Endodermal cell (in vitro differentiated cells): ENCODE data around the gene CAPN11. TPM values are rescaled to one million over a fixed set of nuclear protein-coding genes. Genes with fewer than 3 reads are reported as not detected.
"Not testable (repeated sequence)": the region's sequence is repeated elsewhere in the genome, so short reads cannot be mapped to it uniquely, and the experiment has no call there.

Experiments used
- DNase-seq: peaks from one replicate; pipeline ENCODE4 v3.0.0-alpha.2; 2017
- H3K27ac ChIP-seq: 2 replicates; pipeline ENCODE4 v1.5.1; 2013; ENCODE audit warnings: mild to moderate bottlenecking, low read depth, low read length, moderate library complexity
- H3K27me3 ChIP-seq: 2 replicates; pipeline ENCODE4 v1.6.1; 2013; ENCODE audit warnings: mild to moderate bottlenecking, low read length, moderate library complexity; ENCODE audit not compliant: insufficient read depth, control insufficient read depth, poor library complexity, severe bottlenecking
- H3K36me3 ChIP-seq: 2 replicates; pipeline ENCODE4 v1.7.0; 2013; ENCODE audit warnings: mild to moderate bottlenecking, low read length, moderate library complexity; ENCODE audit not compliant: control insufficient read depth, insufficient read depth
- H3K4me1 ChIP-seq: one replicate; pipeline ENCODE4 v1.7.0; 2013; ENCODE audit warnings: low read length; ENCODE audit not compliant: control insufficient read depth, insufficient read depth
- H3K4me3 ChIP-seq: 2 replicates; pipeline ENCODE4 v1.5.1; 2013; ENCODE audit warnings: mild to moderate bottlenecking, low read length, moderate library complexity
- H3K9ac ChIP-seq: 2 replicates; pipeline ENCODE4 v1.6.1; 2013; ENCODE audit warnings: mild to moderate bottlenecking, low read length, moderate library complexity; ENCODE audit not compliant: poor library complexity, severe bottlenecking; ENCODE audit errors: extremely low read depth
- H3K9me3 ChIP-seq: 2 replicates; pipeline ENCODE4 v1.6.1; 2013; ENCODE audit warnings: mild to moderate bottlenecking, low read length, moderate library complexity; ENCODE audit not compliant: control insufficient read depth
- H3K27ac Mint-ChIP-seq: 2 replicates; pipeline ENCODE4 v1.8.0; 2020; ENCODE audit warnings: mixed read lengths
- H3K27me3 Mint-ChIP-seq: 2 replicates; pipeline ENCODE4 v1.8.0; 2021; ENCODE audit warnings: mild to moderate bottlenecking, mixed read lengths; ENCODE audit not compliant: insufficient read depth
- H3K36me3 Mint-ChIP-seq: 2 replicates; pipeline ENCODE4 v1.8.0; 2020; ENCODE audit warnings: low read depth, mixed read lengths
- H3K4me1 Mint-ChIP-seq: 2 replicates; pipeline ENCODE4 v1.8.0; 2020; ENCODE audit warnings: mixed read lengths
- H3K4me3 Mint-ChIP-seq: 2 replicates; pipeline ENCODE4 v1.8.0; 2020; ENCODE audit warnings: mild to moderate bottlenecking, moderate library complexity, mixed read lengths
- H3K9me3 Mint-ChIP-seq: 2 replicates; pipeline ENCODE4 v1.8.0; 2020; ENCODE audit warnings: mild to moderate bottlenecking, mixed read lengths
- CTCF ChIP-seq: fragments of 200-600 bp; sonication (generic); conservative IDR thresholded peaks from 2 replicates; pipeline ENCODE4 v1.5.0; 2021; ENCODE audit warnings: antibody characterized with exemption, mild to moderate bottlenecking
- WGBS, 2 experiments: methylation state at CpG; one replicate each; pipeline versions ENCODE4 v1.1.5 to v1.1.7; 2013; ENCODE audit warnings: missing lambda C conversion rate in 2 of 2, mixed read lengths in 1 of 2; ENCODE audit not compliant: insufficient coverage in 1 of 2, insufficient read length in 1 of 2; 5-methylcytosine and 5-hydroxymethylcytosine counted together
- total RNA-seq, 2 donors: library from RNA; stranded (reverse); fragmentation: NEBNext Ultra II Directional in 1 of 2; extraction: Animal tissue kit (Norgen Biotek cat#: 25700) in 1 of 2; gene quantifications; 2 replicates in 1 of 2; 3 replicates in 1 of 2; pipeline ENCODE4 v1.2.1, GENCODE V29; 2021

CAPN11 gene
- total RNA-seq, 2 donors from 2014 or later: 0.53 to 1.2 TPM

- no peak overlapping the region for H3K27ac Mint-ChIP-seq
Observed at GRCh38 chr6:44182911-44183390, 24.3 kb downstream of the CAPN11 start.

GRCh38 chr6:44183783-44184182 is 25.2 kb downstream of the CAPN11 start:
- no peak overlapping the region for H3K4me3 Mint-ChIP-seq
- H3K4me3 ChIP-seq: no peak overlapping the region
- WGBS, 2 experiments: 78 to 79% methylated on average over 6 to 9 of the region's 9 CpGs
- TF ChIP-seq CTCF: peak; percentile 27
- peaks cover 10% of the 10 kb centered on the region for H3K4me1 ChIP-seq
- H3K27me3 Mint-ChIP-seq: no peaks in the 10 kb centered on the region
- DNase-seq: peak; percentile 62
- H3K27me3 ChIP-seq: no peaks in the 10 kb centered on the region
- H3K4me1 Mint-ChIP-seq: peaks cover 31% of the 10 kb centered on the region
- no peak overlapping the region for H3K27ac ChIP-seq
- H3K9me3 Mint-ChIP-seq: no peaks in the 10 kb centered on the region
- no peak overlapping the region for H3K9ac ChIP-seq
- H3K9me3 ChIP-seq: no peaks in the 10 kb centered on the region
- H3K36me3 ChIP-seq: no peaks in the 10 kb centered on the region
- no peak overlapping the region for H3K27ac Mint-ChIP-seq
- no peaks in the 10 kb centered on the region for H3K36me3 Mint-ChIP-seq

More at GRCh38 chr6:44182911-44183390, 24.3 kb downstream of the CAPN11 start:
- DNase-seq: no peak
- H3K4me1 Mint-ChIP-seq: peaks cover 33% of the 10 kb centered on the region
- no peaks in the 10 kb centered on the region for H3K9me3 ChIP-seq
- peaks cover 10% of the 10 kb centered on the region for H3K4me1 ChIP-seq
- no peaks in the 10 kb centered on the region for H3K9me3 Mint-ChIP-seq
- no peak overlapping the region for H3K4me3 Mint-ChIP-seq
- no peaks in the 10 kb centered on the region for H3K36me3 Mint-ChIP-seq
- H3K27me3 ChIP-seq: no peaks in the 10 kb centered on the region
- no peak for TF ChIP-seq CTCF
- H3K4me3 ChIP-seq: no peak overlapping the region
- no peaks in the 10 kb centered on the region for H3K36me3 ChIP-seq
- WGBS, 2 experiments: 93 to 100% methylated on average over 3 to 4 of the region's 4 CpGs
- no peak overlapping the region for H3K27ac ChIP-seq
- no peak overlapping the region for H3K9ac ChIP-seq
- no peaks in the 10 kb centered on the region for H3K27me3 Mint-ChIP-seq

- H3K36me3 ChIP-seq, H3K36me3 Mint-ChIP-seq, H3K9me3 Mint-ChIP-seq, H3K4me3 ChIP-seq, H3K27me3 Mint-ChIP-seq, H3K9ac ChIP-seq, H3K27me3 ChIP-seq, H3K4me3 Mint-ChIP-seq, H3K4me1 ChIP-seq, H3K9me3 ChIP-seq, H3K27ac ChIP-seq, H3K27ac Mint-ChIP-seq: not testable (repeated sequence)
- H3K4me1 Mint-ChIP-seq: peaks cover 35% of the 10 kb centered on the region
- 77 to 98% methylated on average over 4 to 7 of the region's 7 CpGs for WGBS, 2 experiments
- DNase-seq: peak; percentile 49
Observed at GRCh38 chr6:44185356-44185755, 26.7 kb downstream of the CAPN11 start.
